Activated CD8-positive, alpha-beta T cell treated with anti-CD3 and anti-CD28 coated beads, Interleukin-2, amount 10 ng/mL, durations not matched to agents 7 days and 5 days (primary cell): ENCODE data around the gene ANO3. TPM values are rescaled to one million over a fixed set of nuclear protein-coding genes. Genes with fewer than 3 reads are reported as not detected.

Experiments
- ATAC-seq: fragments of 150-1000 bp; cut with Tn5 transposase; one replicate; pipeline ENCODE4 v1.10.0; 2021; ENCODE audit warnings: moderate library complexity
- CTCF ChIA-PET: fragments of 350-600 bp; sonication (Branson Sonifier 250); formaldehyde crosslinking; loops from one replicate; lab custom pipeline; 2021; ENCODE audit warnings: antibody characterized with exemption; lab: Charles Lee
- POLR2A ChIA-PET: fragments of 350-600 bp; sonication (Branson Sonifier 250); formaldehyde crosslinking; loops from one replicate; lab custom pipeline; 2021; ENCODE audit warnings: antibody characterized with exemption; lab: Charles Lee
- DNase-seq: peaks from one replicate; pipeline ENCODE4 v3.0.0-alpha.2; 2020
- H3K27ac Mint-ChIP-seq: one replicate; pipeline ENCODE4 v1.8.0; 2021; ENCODE audit warnings: mild to moderate bottlenecking, mixed read lengths
- H3K27me3 Mint-ChIP-seq: one replicate; pipeline ENCODE4 v1.8.0; 2021; ENCODE audit warnings: low read depth, mixed read lengths
- H3K36me3 Mint-ChIP-seq: one replicate; pipeline ENCODE4 v1.8.0; 2021; ENCODE audit warnings: low read depth, mixed read lengths
- H3K4me1 Mint-ChIP-seq: one replicate; pipeline ENCODE4 v1.8.0; 2021; ENCODE audit warnings: low read depth, mixed read lengths
- H3K4me3 Mint-ChIP-seq: one replicate; pipeline ENCODE4 v1.8.0; 2021; ENCODE audit warnings: mild to moderate bottlenecking, mixed read lengths
- H3K9me3 Mint-ChIP-seq: one replicate; pipeline ENCODE4 v1.8.0; 2022; ENCODE audit warnings: mixed read lengths; ENCODE audit not compliant: insufficient read depth
- total RNA-seq, 2 experiments: library from RNA; stranded (reverse); gene quantifications; one replicate each; pipeline ENCODE4 v1.2.3, GENCODE V29; 2021

The ANO3 gene
- total RNA-seq, 2 experiments from 2014 or later: not detected

DNA sequence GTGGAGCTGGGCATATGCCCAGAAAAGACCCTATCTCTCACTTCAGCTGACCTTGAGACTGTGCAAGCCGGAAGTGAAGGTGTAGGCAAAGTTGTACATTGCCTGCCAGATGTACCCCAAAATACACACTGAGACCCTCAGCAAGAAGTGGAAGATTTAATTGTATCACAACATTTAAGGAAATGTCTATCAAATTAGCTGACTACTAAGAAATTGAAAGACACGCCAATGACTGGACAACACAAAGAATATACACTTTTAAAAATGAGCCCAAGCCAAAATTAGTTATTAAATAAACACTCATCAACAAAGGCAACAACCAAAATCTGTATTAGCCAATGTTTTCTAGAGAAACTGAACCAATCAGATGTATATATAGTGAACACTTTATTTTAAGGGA, 7.7 kb upstream of the ANO3 start:
- Mint-ChIP-seq H3K36me3 (no peaks in the 10 kb centered on the region), H3K27ac (no peak overlapping the region), H3K4me3 (no peak overlapping the region), H3K27me3 (no peaks in the 10 kb centered on the region), H3K4me1 (no peaks in the 10 kb centered on the region), H3K9me3 (no peaks in the 10 kb centered on the region)
- ATAC-seq: no peak
- no peak for DNase-seq
- ChIA-PET CTCF (no interaction called here), POLR2A (no interaction called here)

DNA sequence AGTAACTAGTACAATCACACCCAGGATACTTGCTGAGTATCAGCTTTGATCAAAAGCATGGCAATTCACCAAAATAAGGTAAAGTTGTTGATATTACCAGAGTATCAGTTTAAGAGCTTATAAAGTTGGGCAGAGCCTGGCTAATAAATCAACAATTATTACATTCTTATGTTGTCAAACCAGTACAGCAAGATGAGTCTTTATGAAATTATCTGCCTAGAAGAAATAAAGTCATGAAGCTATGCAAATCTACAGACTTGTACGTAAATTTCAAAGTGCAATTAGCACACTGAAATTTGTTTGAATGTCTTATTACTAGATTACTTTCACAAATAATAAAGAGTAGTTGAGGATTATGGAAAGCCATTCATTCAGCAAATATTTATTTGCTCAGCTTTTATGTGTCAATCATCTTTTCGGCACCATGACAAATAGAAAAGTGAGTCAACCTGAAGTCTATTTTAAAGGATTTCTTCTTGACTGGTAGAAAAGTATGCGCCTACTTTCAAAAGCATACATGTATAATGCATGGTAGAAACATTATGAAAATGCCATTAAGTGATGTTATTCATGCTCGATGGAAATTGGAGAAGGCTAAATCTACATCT, 5.0 kb upstream of the ANO3 start:
- Mint-ChIP-seq H3K4me1 (no peaks in the 10 kb centered on the region), H3K4me3 (no peak overlapping the region), H3K27ac (no peak overlapping the region), H3K9me3 (no peaks in the 10 kb centered on the region), H3K27me3 (no peaks in the 10 kb centered on the region), H3K36me3 (no peaks in the 10 kb centered on the region)
- POLR2A ChIA-PET: no interaction called here
- CTCF ChIA-PET: no interaction called here
- ATAC-seq: no peak
- DNase-seq: no peak

GRCh38 chr11:26329206-26329605, 2.7 kb upstream of the ANO3 start:
- ChIA-PET POLR2A (no interaction called here), CTCF (no interaction called here)
- Mint-ChIP-seq H3K27ac (no peak overlapping the region), H3K27me3 (peaks cover 5% of the 10 kb centered on the region), H3K4me3 (no peak overlapping the region), H3K9me3 (no peaks in the 10 kb centered on the region), H3K4me1 (no peaks in the 10 kb centered on the region), H3K36me3 (no peaks in the 10 kb centered on the region)
- DNase-seq (no peak), ATAC-seq (no peak)

GRCh38 chr11:26330262-26330661, 1.7 kb upstream of the ANO3 start:
- Mint-ChIP-seq H3K9me3 (no peaks in the 10 kb centered on the region), H3K27me3 (peaks cover 5% of the 10 kb centered on the region), H3K4me1 (no peaks in the 10 kb centered on the region), H3K27ac (no peak overlapping the region), H3K36me3 (no peaks in the 10 kb centered on the region), H3K4me3 (no peak overlapping the region)
- CTCF ChIA-PET: no interaction called here
- no peak for DNase-seq
- POLR2A ChIA-PET: no interaction called here
- ATAC-seq: no peak

GRCh38 chr11:26332572-26332915, 614 bp downstream of the ANO3 start:
- no peaks in the 10 kb centered on the region for H3K36me3 Mint-ChIP-seq
- CTCF ChIA-PET: no interaction called here
- H3K9me3 Mint-ChIP-seq: no peaks in the 10 kb centered on the region
- no peak overlapping the region for H3K4me3 Mint-ChIP-seq
- DNase-seq: no peak
- ATAC-seq: no peak
- peaks cover 5% of the 10 kb centered on the region for H3K27me3 Mint-ChIP-seq
- H3K27ac Mint-ChIP-seq: no peak overlapping the region
- POLR2A ChIA-PET: no interaction called here
- H3K4me1 Mint-ChIP-seq: no peaks in the 10 kb centered on the region

DNA sequence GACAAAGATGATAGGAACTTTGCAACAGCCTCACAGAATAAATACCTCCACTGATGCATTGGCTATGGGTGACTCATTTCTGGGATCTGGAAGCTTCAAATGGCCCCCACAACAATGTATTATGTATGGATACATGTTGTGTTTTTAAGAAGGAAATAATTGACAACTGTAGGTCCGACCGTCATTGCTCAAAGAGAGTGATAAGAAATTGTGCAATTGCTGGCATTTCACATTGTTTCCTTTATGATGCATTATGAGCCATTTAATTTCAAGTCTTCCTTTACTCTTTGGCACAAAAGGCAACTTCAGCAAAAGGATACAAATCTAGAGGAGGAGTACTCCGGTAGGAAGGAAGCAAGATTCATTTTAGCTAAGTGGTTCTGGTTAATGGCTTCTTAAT, 2.0 kb downstream of the ANO3 start:
- ChIA-PET POLR2A (no interaction called here), CTCF (no interaction called here)
- Mint-ChIP-seq H3K27me3 (peaks cover 5% of the 10 kb centered on the region), H3K27ac (no peak overlapping the region), H3K4me1 (no peaks in the 10 kb centered on the region), H3K9me3 (no peaks in the 10 kb centered on the region), H3K4me3 (no peak overlapping the region), H3K36me3 (no peaks in the 10 kb centered on the region)
- DNase-seq (no peak), ATAC-seq (no peak)

- CTCF ChIA-PET: no interaction called here
- Mint-ChIP-seq H3K9me3 (no peaks in the 10 kb centered on the region), H3K4me1 (no peaks in the 10 kb centered on the region), H3K27ac (no peak overlapping the region), H3K36me3 (no peaks in the 10 kb centered on the region), H3K4me3 (no peak overlapping the region), H3K27me3 (peaks cover 5% of the 10 kb centered on the region)
- DNase-seq: no peak
- no peak for ATAC-seq
- POLR2A ChIA-PET: no interaction called here
Measured at GRCh38 chr11:26335903-26336302, 4.0 kb downstream of the ANO3 start.

DNA sequence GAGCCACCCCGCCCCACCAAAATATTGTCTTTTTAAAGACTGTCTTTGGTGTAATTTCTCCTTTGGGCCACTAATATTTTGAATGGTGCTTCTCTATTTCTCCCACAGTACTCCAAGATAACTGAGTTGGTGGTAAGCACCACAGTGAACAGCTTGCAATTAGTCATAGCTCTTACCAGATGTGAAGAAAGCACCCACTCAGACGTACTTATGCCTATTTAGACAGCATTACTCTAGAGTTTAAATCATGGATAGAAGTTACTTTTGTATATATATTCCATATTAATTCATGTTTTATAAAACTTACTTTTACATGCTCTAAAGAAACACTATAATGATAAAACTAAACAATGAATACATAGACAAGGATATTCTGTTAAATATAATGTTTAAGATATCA, 12.7 kb downstream of the ANO3 start:
- Mint-ChIP-seq H3K4me1 (no peaks in the 10 kb centered on the region), H3K9me3 (no peaks in the 10 kb centered on the region), H3K36me3 (no peaks in the 10 kb centered on the region), H3K4me3 (no peak overlapping the region), H3K27ac (no peak overlapping the region), H3K27me3 (no peaks in the 10 kb centered on the region)
- ChIA-PET POLR2A (no interaction called here), CTCF (no interaction called here)
- DNase-seq: no peak
- ATAC-seq: no peak

GRCh38 chr11:26348776-26349175, 16.8 kb downstream of the ANO3 start:
- CTCF ChIA-PET: no interaction called here
- H3K4me3 Mint-ChIP-seq: no peak overlapping the region
- H3K9me3 Mint-ChIP-seq: no peaks in the 10 kb centered on the region
- POLR2A ChIA-PET: no interaction called here
- H3K36me3 Mint-ChIP-seq: no peaks in the 10 kb centered on the region
- ATAC-seq (no peak), DNase-seq (no peak)
- H3K27ac Mint-ChIP-seq: no peak overlapping the region
- no peaks in the 10 kb centered on the region for H3K4me1 Mint-ChIP-seq
- no peaks in the 10 kb centered on the region for H3K27me3 Mint-ChIP-seq

GRCh38 chr11:26350002-26350401, 18.1 kb downstream of the ANO3 start:
- no peak for ATAC-seq
- ChIA-PET CTCF (no interaction called here), POLR2A (no interaction called here)
- Mint-ChIP-seq H3K27ac (no peak overlapping the region), H3K36me3 (no peaks in the 10 kb centered on the region), H3K27me3 (no peaks in the 10 kb centered on the region), H3K4me1 (no peaks in the 10 kb centered on the region), H3K4me3 (no peak overlapping the region), H3K9me3 (no peaks in the 10 kb centered on the region)
- no peak for DNase-seq

GRCh38 chr11:26353010-26353409, 21.1 kb downstream of the ANO3 start:
- no peaks in the 10 kb centered on the region for H3K27me3 Mint-ChIP-seq
- no peak overlapping the region for H3K4me3 Mint-ChIP-seq
- ATAC-seq (no peak), DNase-seq (no peak)
- POLR2A ChIA-PET: no interaction called here
- CTCF ChIA-PET: no interaction called here
- H3K4me1 Mint-ChIP-seq: no peaks in the 10 kb centered on the region
- H3K36me3 Mint-ChIP-seq: no peaks in the 10 kb centered on the region
- H3K27ac Mint-ChIP-seq: no peak overlapping the region
- H3K9me3 Mint-ChIP-seq: no peaks in the 10 kb centered on the region

DNA sequence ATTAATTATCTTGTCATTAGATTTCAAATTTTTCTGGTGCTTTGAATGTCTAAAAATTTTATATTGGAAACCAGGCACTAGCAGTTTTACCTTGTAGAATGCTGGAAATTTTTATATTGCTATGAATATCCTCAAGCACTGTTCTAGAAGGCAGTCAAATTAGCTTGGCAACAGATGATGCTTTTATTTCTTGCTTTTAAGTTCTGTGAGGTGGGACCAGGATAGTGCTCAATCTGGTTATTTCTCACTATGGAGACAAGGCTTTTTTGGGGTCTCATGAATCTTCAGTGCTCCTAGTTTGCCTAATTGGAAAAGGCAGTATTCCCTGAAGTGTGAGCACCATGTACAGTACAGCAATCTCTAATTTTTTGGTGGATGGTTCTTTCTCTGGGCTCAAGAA, 27.1 kb downstream of the ANO3 start:
- Mint-ChIP-seq H3K4me1 (no peaks in the 10 kb centered on the region), H3K4me3 (no peak overlapping the region), H3K9me3 (no peaks in the 10 kb centered on the region), H3K27me3 (no peaks in the 10 kb centered on the region), H3K27ac (no peak overlapping the region), H3K36me3 (no peaks in the 10 kb centered on the region)
- ChIA-PET POLR2A (no interaction called here), CTCF (no interaction called here)
- DNase-seq: no peak
- ATAC-seq: no peak

DNA sequence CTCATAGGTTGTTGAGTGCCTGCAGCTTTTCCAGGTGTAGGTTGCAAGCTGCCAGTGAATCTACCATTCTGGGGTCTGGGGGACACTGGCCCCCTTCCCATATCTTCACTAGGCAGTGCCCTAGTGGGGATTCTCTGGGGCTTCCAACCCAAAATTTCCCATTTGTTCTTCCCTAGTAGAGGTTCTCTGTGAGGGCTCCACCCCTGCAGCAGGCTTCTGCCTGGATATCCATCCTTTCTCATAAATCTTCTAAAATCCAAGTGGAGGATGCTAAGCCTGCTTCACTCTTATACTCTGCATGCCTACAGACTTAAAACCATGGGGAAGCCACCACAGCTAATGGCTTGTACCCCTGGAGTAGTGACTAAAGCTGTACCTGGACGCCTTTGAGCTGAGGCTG, 33.4 kb downstream of the ANO3 start:
- H3K36me3 Mint-ChIP-seq: no peaks in the 10 kb centered on the region
- no peak overlapping the region for H3K27ac Mint-ChIP-seq
- ATAC-seq: no peak
- peaks cover 8% of the 10 kb centered on the region for H3K9me3 Mint-ChIP-seq
- CTCF ChIA-PET: no interaction called here
- no peaks in the 10 kb centered on the region for H3K27me3 Mint-ChIP-seq
- no peak overlapping the region for H3K4me3 Mint-ChIP-seq
- no peak for DNase-seq
- POLR2A ChIA-PET: no interaction called here
- H3K4me1 Mint-ChIP-seq: no peaks in the 10 kb centered on the region
